GM23338 (cell line): ENCODE results near the gene SULF2. TPM values are rescaled to one million over a fixed set of nuclear protein-coding genes. Genes with fewer than 3 reads are reported as not detected.

ENCODE experiments used
- ATAC-seq: fragments of 200-7000 bp; cut with Tn5 transposase; 3 replicates; pipeline ENCODE4 v1.9.1; 2020
- DNase-seq: peaks from one replicate; pipeline ENCODE4 v3.0.0-alpha.2; 2015; ENCODE audit warnings: low spot score
- H2AFZ ChIP-seq: fragments of 200-600 bp; sonication (generic); 2 replicates; pipeline ENCODE4 v1.8.0; 2016; ENCODE audit warnings: antibody characterized with exemption, mild to moderate bottlenecking, moderate library complexity
- H3F3A ChIP-seq: fragments of 200-600 bp; sonication (generic); replicated peaks from 2 replicates; pipeline ENCODE4 v1.8.0; 2017; ENCODE audit warnings: antibody characterized with exemption, mixed run types, low read depth
- H3K27ac ChIP-seq: fragments of 200-600 bp; sonication (generic); 2 replicates; pipeline ENCODE4 v1.6.1; 2016; ENCODE audit warnings: low read depth
- H3K27me3 ChIP-seq: fragments of 200-600 bp; sonication (generic); 2 replicates; pipeline ENCODE4 v1.8.0; 2016; ENCODE audit warnings: mild to moderate bottlenecking, mixed run types, moderate library complexity; ENCODE audit not compliant: insufficient read depth
- H3K36me3 ChIP-seq: fragments of 200-600 bp; sonication (generic); 2 replicates; pipeline ENCODE4 v1.8.0; 2016; ENCODE audit warnings: mild to moderate bottlenecking; ENCODE audit not compliant: insufficient read depth
- H3K4me1 ChIP-seq: fragments of 200-600 bp; sonication (generic); 2 replicates; pipeline ENCODE4 v1.8.0; 2016; ENCODE audit warnings: mild to moderate bottlenecking, moderate library complexity; ENCODE audit not compliant: insufficient read depth
- H3K4me2 ChIP-seq: fragments of 200-600 bp; sonication (generic); 2 replicates; pipeline ENCODE4 v1.7.1; 2017; ENCODE audit warnings: mixed run types
- H3K4me3 ChIP-seq: fragments of 200-600 bp; sonication (generic); 2 replicates; pipeline ENCODE4 v1.6.1; 2016; ENCODE audit warnings: mixed run types
- H3K79me2 ChIP-seq: fragments of 200-600 bp; sonication (generic); replicated peaks from 2 replicates; pipeline ENCODE4 v1.8.0; 2017; ENCODE audit warnings: mild to moderate bottlenecking; ENCODE audit not compliant: insufficient read depth
- H3K9me2 ChIP-seq: fragments of 200-600 bp; sonication (generic); 2 replicates; pipeline ENCODE4 v1.8.0; 2017; ENCODE audit not compliant: insufficient read depth
- H4K20me1 ChIP-seq: fragments of 200-600 bp; sonication (generic); replicated peaks from 2 replicates; pipeline ENCODE4 v1.8.0; 2017; ENCODE audit warnings: mild to moderate bottlenecking; ENCODE audit not compliant: insufficient read depth
- H3K27ac Mint-ChIP-seq: 2 replicates; pipeline ENCODE4 v1.8.0; 2020; ENCODE audit warnings: inconsistent platforms, mild to moderate bottlenecking, moderate library complexity, mixed read lengths
- H3K27me3 Mint-ChIP-seq: 3 replicates; pipeline ENCODE4 v1.8.0; 2022; ENCODE audit warnings: low read depth, mild to moderate bottlenecking, moderate library complexity, mixed read lengths, inconsistent platforms; ENCODE audit not compliant: insufficient read depth, poor library complexity
- H3K36me3 Mint-ChIP-seq: 3 replicates; pipeline ENCODE4 v1.8.0; 2021; ENCODE audit warnings: low read depth, mild to moderate bottlenecking, inconsistent platforms, moderate library complexity, mixed read lengths
- H3K4me1 Mint-ChIP-seq: 3 replicates; pipeline ENCODE4 v1.8.0; 2020; ENCODE audit warnings: mild to moderate bottlenecking, inconsistent platforms, mixed read lengths
- H3K4me3 Mint-ChIP-seq: 3 replicates; pipeline ENCODE4 v1.8.0; 2021; ENCODE audit warnings: moderate library complexity, mild to moderate bottlenecking, inconsistent platforms, mixed read lengths
- H3K9me3 Mint-ChIP-seq: 3 replicates; pipeline ENCODE4 v1.8.0; 2020; ENCODE audit warnings: moderate library complexity, mild to moderate bottlenecking, inconsistent platforms, mixed read lengths
- CTCF ChIP-seq, 2 experiments: fragments of 200-600 bp in 1 of 2; sonication (generic) in 1 of 2; conservative IDR thresholded peaks; 2 replicates each; pipeline versions ENCODE4 v1.5.1 to v1.6.1; 2016 to 2017; ENCODE audit warnings: antibody characterized with exemption in 2 of 2, low read depth in 2 of 2, mild to moderate bottlenecking in 2 of 2, moderate library complexity in 1 of 2
- ETS1 ChIP-seq: IDR thresholded peaks from 2 replicates; pipeline ENCODE4 v1.6.1; 2016; ENCODE audit warnings: antibody characterized with exemption
- EZH2phosphoT487 ChIP-seq: fragments of 200-600 bp; sonication (generic); IDR thresholded peaks from one replicate; pipeline ENCODE4 v1.8.1; 2018; ENCODE audit warnings: antibody characterized with exemption; ENCODE audit not compliant: unreplicated experiment
- JUNB ChIP-seq: IDR thresholded peaks from one replicate; pipeline ENCODE4 v1.6.1; 2016; ENCODE audit warnings: antibody characterized with exemption; ENCODE audit not compliant: unreplicated experiment
- POLR2AphosphoS5 ChIP-seq: IDR thresholded peaks from 2 replicates; pipeline ENCODE4 v1.6.1; 2016; ENCODE audit warnings: antibody characterized with exemption, low read depth
- STAT1 ChIP-seq: IDR thresholded peaks from one replicate; pipeline ENCODE4 v1.6.1; 2016; ENCODE audit warnings: antibody characterized with exemption; ENCODE audit not compliant: unreplicated experiment
- ZNF114 ChIP-seq: fragments of 250-450 bp; sonication (Bioruptor Pico); IDR thresholded peaks from 2 replicates; pipeline ENCODE4 v1.5.0; 2020; ENCODE audit warnings: mild to moderate bottlenecking, moderate library complexity
- ZNF331 ChIP-seq: fragments of 250-450 bp; sonication (Bioruptor Pico); IDR thresholded peaks from 2 replicates; pipeline ENCODE4 v1.5.0; 2020; ENCODE audit warnings: low read depth, mild to moderate bottlenecking, moderate library complexity
- polyA plus RNA-seq: library from polyadenylated mRNA; unstranded; fragments of >200 nt; fragmentation: Nextera tagmentation; extraction: Ambion mirVana; gene quantifications from 2 replicates; pipeline ENCODE4 v1.2.1, GENCODE V29; 2016
- total RNA-seq: library from RNA; depleted of rRNA; stranded (reverse); fragments of >200 nt; shearing (Covaris generic); gene quantifications from 2 replicates; pipeline ENCODE4 v1.2.3, GENCODE V29; 2014

The SULF2 gene
- total and polyA plus RNA-seq, 2 experiments from 2014 or later, result 9.5 to 20.7 TPM

- no peak overlapping the region for H3K4me3 Mint-ChIP-seq
- peaks cover 6% of the 10 kb centered on the region; the same call in 1 of the 2 replicates for H3K4me1 ChIP-seq
- H3K79me2 ChIP-seq, result no peaks in the 10 kb centered on the region
- TF ChIP-seq STAT1 (no peak), ZNF331 (no peak), CTCF (conservative IDR thresholded peaks at IDR 0.05; ENCODE audit: low read depth in 2 of 2) (no peak), JUNB (no peak), EZH2phosphoT487 (no peak), ETS1 (no peak), ZNF114 (CRISPR knock-in tag) (no peak)
- H3K9me3 Mint-ChIP-seq, result no peaks in the 10 kb centered on the region
- no peak overlapping the region for H3K4me3 ChIP-seq
- ATAC-seq (no peak), DNase-seq (no peak)
- H3K36me3 ChIP-seq, result no peaks in the 10 kb centered on the region
- H4K20me1 ChIP-seq, result no peaks in the 10 kb centered on the region
- no peak overlapping the region for H3K27ac ChIP-seq
- H3F3A ChIP-seq, result 0 out of 2 replicates have a peak, but pooled peaks cover 3% of the 10 kb centered on the region
- H3K4me1 Mint-ChIP-seq, result peaks cover 22% of the 10 kb centered on the region
- H3K27me3 Mint-ChIP-seq, result peaks cover 16% of the 10 kb centered on the region
- H3K4me2 ChIP-seq, result no peak overlapping the region
- no peaks in the 10 kb centered on the region; the same call in 2 of the 3 replicates for H3K36me3 Mint-ChIP-seq
- no peaks in the 10 kb centered on the region for H3K9me2 ChIP-seq
- no peak overlapping the region for H2AFZ ChIP-seq
- no peak overlapping the region for H3K27ac Mint-ChIP-seq
- peaks cover 28% of the 10 kb centered on the region for H3K27me3 ChIP-seq
Observed at GRCh38 chr20:47789081-47789763, 3.9 kb upstream of the SULF2 start.

DNA sequence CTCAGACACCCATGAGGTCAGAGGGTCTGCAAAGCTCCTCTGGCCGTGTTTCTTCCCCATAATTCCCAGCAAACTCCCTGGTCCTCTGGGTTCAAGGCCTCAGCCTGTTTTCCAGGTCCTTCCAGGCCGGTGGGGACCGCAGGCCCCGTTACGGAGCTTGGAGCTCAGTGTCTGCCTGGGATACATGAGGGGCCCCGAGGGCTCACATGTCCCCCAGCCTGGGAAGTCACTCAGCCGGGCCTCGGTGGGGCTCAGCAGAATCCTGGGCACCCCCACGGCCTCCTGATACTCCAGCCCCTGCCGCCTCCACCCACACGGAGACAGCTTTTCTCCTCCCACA is 3.4 kb upstream of the SULF2 start:
- Histone ChIP-seq H3K36me3 (no peaks in the 10 kb centered on the region), H3K4me2 (no peak overlapping the region), H3K4me1 (peaks cover 11% of the 10 kb centered on the region; the same call in 1 of the 2 replicates), H3K27ac (no peak overlapping the region), H3F3A (0 out of 2 replicates have a peak, but pooled peaks cover 3% of the 10 kb centered on the region), H3K9me2 (no peaks in the 10 kb centered on the region), H4K20me1 (no peaks in the 10 kb centered on the region), H2AFZ (no peak overlapping the region), H3K27me3 (peaks cover 33% of the 10 kb centered on the region), H3K4me3 (no peak overlapping the region), H3K79me2 (no peaks in the 10 kb centered on the region)
- ATAC-seq, result no peak
- H3K27me3 Mint-ChIP-seq, result peaks cover 21% of the 10 kb centered on the region
- H3K27ac Mint-ChIP-seq, result no peak overlapping the region
- DNase-seq, result no peak
- H3K36me3 Mint-ChIP-seq, result no peaks in the 10 kb centered on the region; the same call in 2 of the 3 replicates
- H3K9me3 Mint-ChIP-seq, result no peaks in the 10 kb centered on the region
- H3K4me3 Mint-ChIP-seq, result no peak overlapping the region
- peaks cover 27% of the 10 kb centered on the region for H3K4me1 Mint-ChIP-seq
- no peak for TF ChIP-seq STAT1
- TF ChIP-seq ZNF331, result no peak
- no peak for TF ChIP-seq POLR2AphosphoS5
- no peak for TF ChIP-seq CTCF (conservative IDR thresholded peaks at IDR 0.05; ENCODE audit: low read depth in 2 of 2)
